ENCODE measurements around the gene CHD9. TPM values are rescaled to one million over a fixed set of nuclear protein-coding genes. Genes with fewer than 3 reads are reported as not detected.
A peak's percentile ranks its signal among the peaks of the same experiment; 100 is the strongest.

The CHD9 gene
- total and polyA plus RNA-seq, 4 donors: 6.2 to 46.6 (median 32.5) TPM

GRCh38 chr16:53090591-53091411 is 36.0 kb downstream of the CHD9 start:
- TF ChIP-seq RXRA (IDR thresholded peaks at IDR 0.05) (peak; percentile 86 to 88), SP1 (IDR thresholded peaks at IDR 0.05) (peak; percentile 96), GABPA (IDR thresholded peaks at IDR 0.05 in 1 of 2, conservative IDR thresholded peaks at IDR 0.05 in 1 of 2) (peak in 1 of 2 donors; percentile 41), YY1 (IDR thresholded peaks at IDR 0.05) (peak; percentile 76), TAF1 (conservative IDR thresholded peaks at IDR 0.05) (peak; percentile 72), FOXA2 (IDR thresholded peaks at IDR 0.05) (no peak), JUND (IDR thresholded peaks at IDR 0.05) (peak; percentile 33 to 76), EGR1 (IDR thresholded peaks at IDR 0.05; ENCODE audit: low read depth in 2 of 2) (peak in 1 of 2 donors; percentile 32), RAD21 (IDR thresholded peaks at IDR 0.05) (peak in 1 of 2 donors; percentile 53), HNF4G (IDR thresholded peaks at IDR 0.05) (peak; percentile 75), CTCF (IDR thresholded peaks at IDR 0.05; ENCODE audit: low read depth, low read length, missing input control) (no peak), FOXA1 (IDR thresholded peaks at IDR 0.05) (no peak), ATF3 (IDR thresholded peaks at IDR 0.05) (peak; percentile 41), NR2F2 (IDR thresholded peaks at IDR 0.05) (peak; percentile 96), HNF4A (conservative IDR thresholded peaks at IDR 0.05) (peak; percentile 87 to 89)
- TF ChIP-seq, protein P1, sequence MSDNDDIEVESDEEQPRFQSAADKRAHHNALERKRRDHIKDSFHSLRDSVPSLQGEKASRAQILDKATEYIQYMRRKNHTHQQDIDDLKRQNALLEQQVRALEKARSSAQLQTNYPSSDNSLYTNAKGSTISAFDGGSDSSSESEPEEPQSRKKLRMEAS (IDR thresholded peaks at IDR 0.05): peak; percentile 64
- TF ChIP-seq, protein P2, sequence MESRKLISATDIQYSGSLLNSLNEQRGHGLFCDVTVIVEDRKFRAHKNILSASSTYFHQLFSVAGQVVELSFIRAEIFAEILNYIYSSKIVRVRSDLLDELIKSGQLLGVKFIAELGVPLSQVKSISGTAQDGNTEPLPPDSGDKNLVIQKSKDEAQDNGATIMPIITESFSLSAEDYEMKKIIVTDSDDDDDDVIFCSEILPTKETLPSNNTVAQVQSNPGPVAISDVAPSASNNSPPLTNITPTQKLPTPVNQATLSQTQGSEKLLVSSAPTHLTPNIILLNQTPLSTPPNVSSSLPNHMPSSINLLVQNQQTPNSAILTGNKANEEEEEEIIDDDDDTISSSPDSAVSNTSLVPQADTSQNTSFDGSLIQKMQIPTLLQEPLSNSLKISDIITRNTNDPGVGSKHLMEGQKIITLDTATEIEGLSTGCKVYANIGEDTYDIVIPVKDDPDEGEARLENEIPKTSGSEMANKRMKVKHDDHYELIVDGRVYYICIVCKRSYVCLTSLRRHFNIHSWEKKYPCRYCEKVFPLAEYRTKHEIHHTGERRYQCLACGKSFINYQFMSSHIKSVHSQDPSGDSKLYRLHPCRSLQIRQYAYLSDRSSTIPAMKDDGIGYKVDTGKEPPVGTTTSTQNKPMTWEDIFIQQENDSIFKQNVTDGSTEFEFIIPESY (IDR thresholded peaks at IDR 0.05): peak; percentile 78
- TF ChIP-seq, protein P3, sequence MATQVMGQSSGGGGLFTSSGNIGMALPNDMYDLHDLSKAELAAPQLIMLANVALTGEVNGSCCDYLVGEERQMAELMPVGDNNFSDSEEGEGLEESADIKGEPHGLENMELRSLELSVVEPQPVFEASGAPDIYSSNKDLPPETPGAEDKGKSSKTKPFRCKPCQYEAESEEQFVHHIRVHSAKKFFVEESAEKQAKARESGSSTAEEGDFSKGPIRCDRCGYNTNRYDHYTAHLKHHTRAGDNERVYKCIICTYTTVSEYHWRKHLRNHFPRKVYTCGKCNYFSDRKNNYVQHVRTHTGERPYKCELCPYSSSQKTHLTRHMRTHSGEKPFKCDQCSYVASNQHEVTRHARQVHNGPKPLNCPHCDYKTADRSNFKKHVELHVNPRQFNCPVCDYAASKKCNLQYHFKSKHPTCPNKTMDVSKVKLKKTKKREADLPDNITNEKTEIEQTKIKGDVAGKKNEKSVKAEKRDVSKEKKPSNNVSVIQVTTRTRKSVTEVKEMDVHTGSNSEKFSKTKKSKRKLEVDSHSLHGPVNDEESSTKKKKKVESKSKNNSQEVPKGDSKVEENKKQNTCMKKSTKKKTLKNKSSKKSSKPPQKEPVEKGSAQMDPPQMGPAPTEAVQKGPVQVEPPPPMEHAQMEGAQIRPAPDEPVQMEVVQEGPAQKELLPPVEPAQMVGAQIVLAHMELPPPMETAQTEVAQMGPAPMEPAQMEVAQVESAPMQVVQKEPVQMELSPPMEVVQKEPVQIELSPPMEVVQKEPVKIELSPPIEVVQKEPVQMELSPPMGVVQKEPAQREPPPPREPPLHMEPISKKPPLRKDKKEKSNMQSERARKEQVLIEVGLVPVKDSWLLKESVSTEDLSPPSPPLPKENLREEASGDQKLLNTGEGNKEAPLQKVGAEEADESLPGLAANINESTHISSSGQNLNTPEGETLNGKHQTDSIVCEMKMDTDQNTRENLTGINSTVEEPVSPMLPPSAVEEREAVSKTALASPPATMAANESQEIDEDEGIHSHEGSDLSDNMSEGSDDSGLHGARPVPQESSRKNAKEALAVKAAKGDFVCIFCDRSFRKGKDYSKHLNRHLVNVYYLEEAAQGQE (IDR thresholded peaks at IDR 0.05): peak; percentile 60
- no peaks in the 10 kb centered on the region for H3K9me3 ChIP-seq (ENCODE audit: control insufficient read depth in 4 of 4, low read length in 3 of 4)
- H3K36me3 ChIP-seq (ENCODE audit: control insufficient read depth in 4 of 4, insufficient read depth in 3 of 4, low read depth in 1 of 4, low read length in 3 of 4): no peaks in the 10 kb centered on the region
- peak overlapping the region in 2 of 3 donors; percentile 6 to 7 for H3K4me3 ChIP-seq (ENCODE audit: low read depth in 1 of 3, low read length in 3 of 3)
- H3K4me1 ChIP-seq (ENCODE audit: control insufficient read depth in 4 of 4, insufficient read depth in 4 of 4, low read length in 3 of 4): peaks cover 20 to 47% (median 38%) of the 10 kb centered on the region in 4 donors
- no peak for DNase-seq (ENCODE audit: low spot score)
- no peak overlapping the region for H3K9ac ChIP-seq (ENCODE audit: low read depth in 1 of 2, low read length in 2 of 2)
- WGBS: 16% methylated on average over 13 of the region's 13 CpGs
- no peaks in the 10 kb centered on the region for H3K27me3 ChIP-seq (ENCODE audit: control insufficient read depth in 4 of 4, insufficient read depth in 4 of 4, low read length in 3 of 4)
- H3K27ac ChIP-seq (ENCODE audit: low read depth in 1 of 2, low read length in 2 of 2): peak overlapping the region; percentile 81 to 87

All from liver (tissue), 9 donors.